ENCODE measurements around the gene MIEN1.
"Not testable (repeated sequence)": the region's sequence is repeated elsewhere in the genome, so short reads cannot be mapped to it uniquely, and the experiment has no call there.

The MIEN1 gene

DNA sequence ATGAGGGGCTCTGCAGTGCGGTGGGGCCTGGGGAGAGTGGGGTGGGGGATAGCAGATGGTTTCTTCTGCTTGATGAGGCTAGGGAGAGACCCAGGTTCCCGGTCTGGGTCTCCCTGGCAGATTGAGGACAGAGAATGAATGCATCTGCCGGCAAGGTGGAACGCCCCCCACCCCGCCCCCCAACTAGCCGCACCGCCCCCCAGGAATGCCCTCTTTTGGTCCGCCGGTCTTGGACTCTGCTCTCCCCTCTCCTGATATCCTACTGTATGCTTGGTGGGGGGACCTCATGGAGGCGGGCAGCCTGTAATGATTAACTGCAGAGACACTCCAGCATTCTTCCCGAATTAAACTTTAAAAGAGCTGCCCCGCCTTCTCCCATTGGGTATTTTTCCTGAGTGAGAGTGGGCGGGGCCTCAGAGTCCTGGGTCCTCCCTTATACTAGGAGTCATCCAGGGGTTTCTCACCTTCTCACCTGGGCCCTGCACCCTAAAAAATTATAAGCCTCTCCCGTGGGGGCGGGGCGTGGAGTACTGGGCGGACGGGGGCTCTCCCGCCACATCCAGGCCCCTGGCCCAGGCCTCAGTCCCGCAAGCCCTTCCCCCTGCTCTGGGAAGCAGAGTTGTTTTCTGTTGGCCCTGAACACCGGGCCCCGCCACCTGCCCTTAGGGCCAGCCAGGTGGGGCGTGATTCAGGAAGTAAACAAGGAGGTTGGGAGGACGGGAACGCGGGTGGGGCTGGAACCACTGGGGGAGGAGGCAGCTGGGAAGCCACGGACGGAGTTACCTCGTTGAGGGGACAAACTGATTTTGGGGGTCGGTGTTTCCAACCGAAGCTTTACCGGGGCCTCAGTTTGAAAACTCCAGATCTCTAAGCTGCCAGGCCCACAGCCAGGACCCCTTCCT lies 8.9 kb upstream of the MIEN1 start:
- DNase-seq = no peak

GRCh38 chr17:39738568-39738901 lies 8.2 kb upstream of the MIEN1 start:
- DNase-seq = no peak

- no peak for DNase-seq
Measured at GRCh38 chr17:39737760-39738567, 7.6 kb upstream of the MIEN1 start, which contains the start of gene GRB7. TSS of gene GRB7 (plus strand) at chr17:39737938. CDS start at chr17:39742302, 4,364 bp downstream.

GRCh38 chr17:39737206-39737759 lies 7.0 kb upstream of the MIEN1 start:
- no peak for DNase-seq

DNA sequence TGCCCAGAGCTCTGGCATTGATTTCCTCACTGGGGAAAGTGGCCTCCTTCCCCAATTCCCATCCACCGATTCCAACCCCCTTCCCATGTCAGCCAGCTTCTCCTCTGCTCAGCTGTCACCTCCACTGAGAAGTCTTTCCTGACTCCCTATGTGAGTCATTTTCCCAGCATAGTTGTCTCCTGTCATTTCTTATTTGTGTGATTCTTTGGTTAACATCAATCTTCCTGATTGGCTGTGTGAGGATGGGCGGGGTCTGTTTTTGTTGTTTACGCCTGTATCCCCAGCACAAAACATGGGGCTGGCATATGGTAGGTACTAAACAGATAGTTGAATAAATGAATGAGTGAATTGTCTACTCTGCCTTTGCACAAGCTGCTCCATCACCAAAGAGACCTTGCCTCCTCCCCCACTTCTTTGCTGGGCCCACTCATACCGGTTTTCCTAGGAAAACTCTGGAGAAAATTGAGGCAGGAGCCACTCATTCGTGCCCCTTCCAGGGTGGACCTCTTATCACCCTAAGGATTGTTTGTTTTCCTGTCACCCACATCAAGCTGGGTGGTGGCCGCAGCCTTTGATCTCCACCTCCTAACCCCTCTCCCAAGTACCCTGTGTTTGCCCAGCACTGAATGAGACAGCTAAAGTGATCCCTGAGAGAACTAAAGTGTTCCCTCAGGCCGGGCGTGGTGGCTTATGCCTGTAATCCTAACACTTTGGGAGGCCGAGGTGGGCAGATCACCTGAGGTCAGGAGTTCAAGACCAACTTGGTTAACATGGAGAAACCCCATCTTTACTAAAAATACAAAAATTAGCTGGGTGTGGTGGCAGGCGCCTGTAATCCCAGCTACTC lies 6.2 kb upstream of the MIEN1 start:
- DNase-seq = no peak

DNA sequence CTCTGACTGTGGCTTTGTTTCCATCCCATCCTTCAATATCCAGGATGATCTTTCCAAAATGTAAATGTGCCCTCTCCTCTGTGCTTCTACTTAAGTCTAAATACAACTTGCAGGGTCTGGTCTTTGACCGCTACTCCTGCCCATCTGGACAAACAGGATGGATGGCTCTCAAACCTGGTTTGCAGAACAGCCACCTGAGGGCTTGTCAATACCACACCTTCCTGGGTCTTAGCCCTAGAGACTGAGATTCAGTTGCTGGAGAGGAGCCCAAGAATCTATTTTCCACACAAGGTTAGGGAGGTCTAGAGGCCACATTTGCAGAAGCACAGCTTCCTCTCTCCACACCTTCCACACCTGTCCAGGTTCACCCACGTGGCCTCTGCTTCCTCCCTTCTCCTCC lies 5.5 kb upstream of the MIEN1 start:
- DNase-seq = no peak

DNA sequence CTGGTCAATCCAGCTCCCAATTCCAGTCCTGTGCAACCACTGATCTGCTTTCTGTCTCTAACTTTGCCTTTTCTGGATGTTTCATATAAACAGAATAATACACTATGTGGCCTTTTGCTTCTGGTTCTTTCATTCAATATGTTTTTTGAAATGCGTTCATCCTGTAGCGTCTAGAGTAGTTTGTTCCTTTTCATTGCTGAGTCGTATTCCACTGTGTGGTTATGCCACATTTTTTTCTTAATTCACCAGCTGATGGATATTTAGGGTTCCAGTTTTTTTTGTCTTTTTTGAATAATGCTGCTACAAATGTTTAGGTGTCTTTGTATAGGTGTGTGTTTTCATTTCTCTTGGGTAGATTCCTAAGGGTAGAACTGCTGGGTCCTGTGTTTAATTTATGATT lies 2.3 kb upstream of the MIEN1 start:
- no peak for DNase-seq

DNA sequence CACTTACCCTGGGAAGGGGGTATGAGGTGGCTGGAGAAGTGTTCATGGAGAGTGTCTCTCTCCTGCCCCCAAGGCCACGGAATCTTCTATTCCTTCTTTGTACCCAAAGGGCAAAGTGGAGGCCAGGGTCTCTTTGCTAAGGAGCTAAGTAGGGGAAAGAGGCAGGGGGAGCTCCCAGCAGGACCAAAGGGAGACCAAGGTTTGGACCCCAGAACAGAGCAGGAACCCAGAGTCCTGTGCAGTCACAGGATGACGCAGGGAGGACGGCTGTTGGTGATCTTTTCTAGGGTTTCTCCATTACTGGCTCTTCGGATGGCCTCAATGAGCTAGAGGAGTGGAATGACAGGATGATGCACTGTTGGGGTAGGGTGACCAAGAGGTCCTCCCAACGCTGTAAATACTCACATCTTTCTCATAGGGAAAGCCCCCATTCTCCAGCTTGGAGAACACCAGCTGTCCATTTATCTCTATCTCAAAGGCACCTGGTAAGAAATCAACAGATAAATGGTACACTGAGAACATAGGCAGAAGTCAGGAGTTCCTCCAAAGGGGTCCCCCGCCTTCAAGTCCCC lies 966 bp downstream of the MIEN1 start:
- no peak for DNase-seq

GRCh38 chr17:39727556-39727955 lies 2.8 kb downstream of the MIEN1 start:
- DNase-seq = no peak

- DNase-seq = no peak
Measured at GRCh38 chr17:39726617-39727016, 3.7 kb downstream of the MIEN1 start.

DNA sequence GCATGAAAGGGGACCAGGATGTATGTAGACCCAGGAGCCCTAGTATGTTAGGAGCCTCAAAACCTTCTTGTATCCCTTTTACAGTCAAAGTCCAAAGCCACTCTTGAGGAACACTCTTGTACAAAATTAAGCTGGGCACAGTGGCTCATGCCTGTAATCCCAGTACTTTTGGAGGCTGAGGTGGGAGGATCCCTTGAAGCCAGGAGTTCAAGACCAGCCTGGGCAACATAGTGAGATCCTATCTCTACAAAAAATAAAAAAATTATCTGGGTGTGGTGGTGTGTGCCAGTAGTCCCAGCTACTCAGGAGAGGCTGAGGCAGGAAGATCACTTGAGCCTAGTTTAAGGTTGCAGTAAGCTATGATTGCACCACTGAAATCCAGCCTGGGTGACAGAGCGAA lies 4.4 kb downstream of the MIEN1 start:
- DNase-seq = not testable (repeated sequence)

GRCh38 chr17:39724731-39725130 lies 5.6 kb downstream of the MIEN1 start:
- DNase-seq = no peak

- no peak for DNase-seq
Measured at GRCh38 chr17:39722965-39723848, 7.1 kb downstream of the MIEN1 start.

GRCh38 chr17:39722104-39722503 lies 8.2 kb downstream of the MIEN1 start:
- no peak for DNase-seq

- DNase-seq = no peak
Measured at GRCh38 chr17:39719563-39720355, 10.6 kb downstream of the MIEN1 start.

GRCh38 chr17:39717660-39718059 lies 12.7 kb downstream of the MIEN1 start:
- no peak for DNase-seq

GRCh38 chr17:39716879-39717536 lies 13.3 kb downstream of the MIEN1 start:
- DNase-seq = no peak

- DNase-seq = no peak
Measured at GRCh38 chr17:39716073-39716818, 14.1 kb downstream of the MIEN1 start.

Data from hippocampal formation (tissue), 2 donors.